Activated CD8-positive, alpha-beta memory T cell treated with anti-CD3 and anti-CD28 coated beads for 36 hours (primary cell): Measurements from ENCODE around the gene ZNF512B. TPM values are rescaled to one million over a fixed set of nuclear protein-coding genes. Genes with fewer than 3 reads are reported as not detected.

Source experiments
- CTCF ChIA-PET: fragments of 350-600 bp; sonication (Branson Sonifier 250); formaldehyde crosslinking; loops from one replicate; lab custom pipeline; 2021; ENCODE audit warnings: antibody characterized with exemption; lab: Charles Lee
- POLR2A ChIA-PET: fragments of 350-600 bp; sonication (Branson Sonifier 250); formaldehyde crosslinking; loops from one replicate; lab custom pipeline; 2021; ENCODE audit warnings: antibody characterized with exemption; lab: Charles Lee
- total RNA-seq, 2 experiments: library from RNA; stranded (reverse); gene quantifications; one replicate each; pipeline ENCODE4 v1.2.3, GENCODE V29; 2021

The ZNF512B gene
- total RNA-seq, 2 experiments from 2014 or later, result 11.3 to 12.1 TPM

GRCh38 chr20:63957004-63957689, 12.6 kb downstream of the ZNF512B start:
- ChIA-PET CTCF (interaction anchor here (1.2 to 2.0 kb wide), 3 partner anchors 81 to 461 kb away, joined by 3 to 6 read pairs (median 5); partner anchors contain the start of gene TPD52L2), POLR2A (interaction anchor here (0.6 to 1.6 kb wide), 6 partner anchors 11 to 106 kb away, joined by 3 to 6 read pairs (median 4); partner anchors contain the start of genes TCEA2 and TPD52L2)

- ChIA-PET CTCF (interaction anchor here (0.6 to 2.0 kb wide), 7 partner anchors 17 to 460 kb away, joined by 3 to 6 read pairs (median 3); partner anchors contain the start of genes PTK6, RTEL1 and TPD52L2), POLR2A (interaction anchor here (0.6 to 1.6 kb wide), 5 partner anchors 12 to 106 kb away, joined by 3 to 6 read pairs (median 4); partner anchors contain the start of genes TCEA2 and TPD52L2)
These were observed 13.1 kb downstream of the ZNF512B start for GRCh38 chr20:63956664-63957003.

GRCh38 chr20:63955827-63956663, 13.7 kb downstream of the ZNF512B start, which contains the start of gene UCKL1:
Gene UCKL1 (minus strand): TSS chr20:63956416. CDS start chr20:63956372, 44 bp downstream.
- POLR2A ChIA-PET, result interaction anchor here (0.6 to 1.6 kb wide), 6 partner anchors 12 to 347 kb away, joined by 3 to 6 read pairs (median 4); partner anchors contain the start of genes TCEA2 and TPD52L2
- CTCF ChIA-PET, result interaction anchor here (0.6 to 2.0 kb wide), 9 partner anchors 18 to 460 kb away, joined by 3 to 6 read pairs (median 3); partner anchors contain the start of genes PTK6, RTEL1 and TPD52L2

GRCh38 chr20:63955281-63955826, 14.4 kb downstream of the ZNF512B start:
- ChIA-PET CTCF (interaction anchor here (1.0 to 1.4 kb wide), 3 partner anchors 18 to 91 kb away, joined by 3 to 5 read pairs (median 5); partner anchors contain the start of gene TPD52L2), POLR2A (no interaction called here)

GRCh38 chr20:63953764-63954429, 15.8 kb downstream of the ZNF512B start:
- POLR2A ChIA-PET, result no interaction called here
- CTCF ChIA-PET, result no interaction called here

GRCh38 chr20:63952769-63953168, 17.0 kb downstream of the ZNF512B start:
- ChIA-PET CTCF (no interaction called here), POLR2A (no interaction called here)

- POLR2A ChIA-PET, result no interaction called here
- CTCF ChIA-PET, result interaction anchor here (1.0 kb wide), 1 partner anchor 16 kb away, joined by 3 read pairs; no protein-coding TSS in a partner anchor
These were observed 17.6 kb downstream of the ZNF512B start for GRCh38 chr20:63952210-63952535.

GRCh38 chr20:63951398-63952209, 18.1 kb downstream of the ZNF512B start:
- CTCF ChIA-PET, result interaction anchor here (1.0 to 1.1 kb wide), 2 partner anchors 17 to 106 kb away, joined by 3 read pairs; no protein-coding TSS in a partner anchor
- POLR2A ChIA-PET, result no interaction called here

GRCh38 chr20:63950701-63951397, 18.9 kb downstream of the ZNF512B start:
- ChIA-PET POLR2A (no interaction called here), CTCF (interaction anchor here (0.6 to 1.1 kb wide), 2 partner anchors 99 to 107 kb away, joined by 3 to 4 read pairs; no protein-coding TSS in a partner anchor)

- CTCF ChIA-PET, result interaction anchor here (0.8 kb wide), 1 partner anchor 44 kb away, joined by 3 read pairs; no protein-coding TSS in a partner anchor
- POLR2A ChIA-PET, result interaction anchor here (0.5 to 0.7 kb wide), 2 partner anchors 37 to 102 kb away, joined by 4 to 5 read pairs; no protein-coding TSS in a partner anchor
These were observed 21.9 kb downstream of the ZNF512B start for GRCh38 chr20:63947638-63948456.

GRCh38 chr20:63946986-63947637, 22.6 kb downstream of the ZNF512B start:
- ChIA-PET CTCF (no interaction called here), POLR2A (interaction anchor here (0.7 kb wide), 1 partner anchor 65 kb away, joined by 4 read pairs; no protein-coding TSS in a partner anchor)

GRCh38 chr20:63945921-63946920, 23.5 kb downstream of the ZNF512B start:
- CTCF ChIA-PET, result no interaction called here
- POLR2A ChIA-PET, result interaction anchor here (0.7 kb wide), 1 partner anchor 64 kb away, joined by 4 read pairs; no protein-coding TSS in a partner anchor

GRCh38 chr20:63945031-63945658, 24.6 kb downstream of the ZNF512B start:
- CTCF ChIA-PET, result no interaction called here
- POLR2A ChIA-PET, result no interaction called here
